Endothelial cell of umbilical vein (primary cell): ENCODE results near the gene NUDT17.

ENCODE experiments used
- EZH2 ChIP-seq: IDR thresholded peaks from 2 replicates; pipeline ENCODE4 v1.6.1; 2012; ENCODE audit warnings: borderline replicate concordance, low read depth, mild to moderate bottlenecking, moderate library complexity, low read length, inconsistent platforms; ENCODE audit not compliant: severe bottlenecking
- FOS ChIP-seq: IDR thresholded peaks from 2 replicates; pipeline ENCODE4 v1.6.1; 2011; ENCODE audit warnings: mild to moderate bottlenecking, low read length, moderate library complexity, borderline replicate concordance; ENCODE audit not compliant: insufficient read depth
- GATA2 ChIP-seq: IDR thresholded peaks from 2 replicates; pipeline ENCODE4 v1.7.0; 2011; ENCODE audit warnings: low read depth, mild to moderate bottlenecking, moderate library complexity, mixed read lengths, low read length; ENCODE audit not compliant: insufficient read length, insufficient read depth
- JUN ChIP-seq: IDR thresholded peaks from 2 replicates; pipeline ENCODE4 v1.6.1; 2011; ENCODE audit warnings: borderline replicate concordance, low read depth; ENCODE audit not compliant: insufficient read length, insufficient read depth
- MYC ChIP-seq: IDR thresholded peaks from one replicate; pipeline ENCODE4 v1.6.1; 2011; ENCODE audit warnings: mild to moderate bottlenecking, low read depth, low read length
- POLR2A ChIP-seq: IDR thresholded peaks from 2 replicates; pipeline ENCODE4 v1.6.1; 2012; ENCODE audit warnings: low read depth, mild to moderate bottlenecking, control low read depth, low read length
- POLR2AphosphoS5 ChIP-seq: IDR thresholded peaks from 2 replicates; pipeline ENCODE4 v1.6.1; 2012; ENCODE audit warnings: low read depth, mild to moderate bottlenecking, control low read depth, low read length, moderate library complexity; ENCODE audit not compliant: insufficient read depth
- TF ChIP-seq, protein P1 (sequence below), 2 donors: IDR thresholded peaks; 1 replicate in 1 of 2; 2 replicates in 1 of 2; pipeline ENCODE4 v1.5.1; 2011; ENCODE audit warnings: low read length in 2 of 2, mild to moderate bottlenecking in 2 of 2, moderate library complexity in 2 of 2, control low read depth in 1 of 2, inconsistent platforms in 1 of 2, low read depth in 1 of 2; ENCODE audit not compliant: insufficient read depth in 1 of 2; ENCODE audit errors: extremely low read depth in 1 of 2
- TF ChIP-seq, protein P2 (sequence below): IDR thresholded peaks from 2 replicates; pipeline ENCODE4 v1.6.1; 2011; ENCODE audit not compliant: insufficient read depth, insufficient read length

DNA sequence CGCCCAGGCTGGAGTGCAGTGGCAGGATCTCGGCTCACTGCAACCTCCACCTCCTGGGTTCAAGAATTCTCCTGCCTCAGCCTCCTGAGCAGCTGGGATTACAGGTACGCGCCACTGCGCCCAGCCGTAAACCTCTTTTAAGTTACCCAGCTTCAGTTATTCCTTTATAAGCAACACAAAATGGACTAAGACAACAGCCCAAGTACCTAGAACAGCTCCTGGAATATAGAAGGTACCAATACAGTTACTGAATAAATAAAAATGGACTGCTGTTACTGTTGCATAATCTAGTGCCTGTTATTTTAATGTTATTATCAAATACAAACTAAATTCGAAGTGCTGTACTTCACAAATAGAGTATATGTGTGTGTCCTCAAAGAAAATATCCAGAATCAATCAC is 38.6 kb upstream of the NUDT17 start:
- TF ChIP-seq, protein P1, sequence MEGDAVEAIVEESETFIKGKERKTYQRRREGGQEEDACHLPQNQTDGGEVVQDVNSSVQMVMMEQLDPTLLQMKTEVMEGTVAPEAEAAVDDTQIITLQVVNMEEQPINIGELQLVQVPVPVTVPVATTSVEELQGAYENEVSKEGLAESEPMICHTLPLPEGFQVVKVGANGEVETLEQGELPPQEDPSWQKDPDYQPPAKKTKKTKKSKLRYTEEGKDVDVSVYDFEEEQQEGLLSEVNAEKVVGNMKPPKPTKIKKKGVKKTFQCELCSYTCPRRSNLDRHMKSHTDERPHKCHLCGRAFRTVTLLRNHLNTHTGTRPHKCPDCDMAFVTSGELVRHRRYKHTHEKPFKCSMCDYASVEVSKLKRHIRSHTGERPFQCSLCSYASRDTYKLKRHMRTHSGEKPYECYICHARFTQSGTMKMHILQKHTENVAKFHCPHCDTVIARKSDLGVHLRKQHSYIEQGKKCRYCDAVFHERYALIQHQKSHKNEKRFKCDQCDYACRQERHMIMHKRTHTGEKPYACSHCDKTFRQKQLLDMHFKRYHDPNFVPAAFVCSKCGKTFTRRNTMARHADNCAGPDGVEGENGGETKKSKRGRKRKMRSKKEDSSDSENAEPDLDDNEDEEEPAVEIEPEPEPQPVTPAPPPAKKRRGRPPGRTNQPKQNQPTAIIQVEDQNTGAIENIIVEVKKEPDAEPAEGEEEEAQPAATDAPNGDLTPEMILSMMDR (IDR thresholded peaks at IDR 0.05; ENCODE audit: extremely low read depth in 1 of 2, insufficient read depth in 1 of 2, low read depth in 1 of 2, low read length in 2 of 2), result no peak
- TF ChIP-seq EZH2 (no peak), POLR2AphosphoS5 (no peak), POLR2A (no peak), FOS (no peak), MYC (no peak), GATA2 (no peak), JUN (no peak)
- TF ChIP-seq, protein P2, sequence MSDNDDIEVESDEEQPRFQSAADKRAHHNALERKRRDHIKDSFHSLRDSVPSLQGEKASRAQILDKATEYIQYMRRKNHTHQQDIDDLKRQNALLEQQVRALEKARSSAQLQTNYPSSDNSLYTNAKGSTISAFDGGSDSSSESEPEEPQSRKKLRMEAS, result no peak
